Testis (tissue), 2 donors: ENCODE measurements around the gene IMMP2L.

ENCODE experiments used
- CTCF ChIP-seq, 3 experiments: fragments of 450-650 bp in 2 of 3; fragments of 200-600 bp in 1 of 3; sonication (generic) in 1 of 3; IDR thresholded peaks; one replicate each; pipeline ENCODE4 v1.5.1; 2016 to 2019; ENCODE audit warnings: antibody characterized with exemption in 3 of 3, mild to moderate bottlenecking in 2 of 3, moderate library complexity in 1 of 3
- POLR2A ChIP-seq: fragments of 450-650 bp; IDR thresholded peaks from one replicate; pipeline ENCODE4 v1.6.1; 2017; ENCODE audit warnings: antibody characterized with exemption, mild to moderate bottlenecking, moderate library complexity

GRCh38 chr7:111083413-111083812, 478.9 kb downstream of the IMMP2L start:
- TF ChIP-seq CTCF (IDR thresholded peaks at IDR 0.05) (no peak), POLR2A (no peak)
